Stimulated activated CD4-positive, alpha-beta T cell treated with anti-CD3 and anti-CD28 coated beads, Interleukin-4, amount 100 ng/mL, for 24 hours (primary cell): ENCODE results near the gene P4HA2.
A peak's percentile ranks its signal among the peaks of the same experiment; 100 is the strongest.

ENCODE experiments used
- DNase-seq: peaks from one replicate; pipeline ENCODE4 v3.0.0-alpha.2; 2020

Gene P4HA2

DNA sequence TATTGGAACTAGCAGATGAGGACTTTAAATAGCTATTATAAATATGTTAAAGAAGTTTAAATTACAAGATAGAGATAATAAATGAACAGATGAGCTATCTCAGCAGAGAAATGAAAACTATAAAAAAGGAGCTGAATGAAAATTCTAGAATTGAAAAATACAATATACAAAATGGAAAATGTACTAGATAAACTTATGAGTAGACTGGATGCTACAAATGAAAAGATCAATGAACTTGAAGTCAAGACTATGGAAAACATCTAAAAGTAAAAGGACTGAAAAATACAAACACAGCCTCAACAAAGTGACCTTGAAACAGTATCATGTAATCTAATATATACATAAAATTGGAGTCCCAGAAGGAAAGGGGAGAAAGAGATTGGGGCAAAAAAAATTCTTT lies 19.2 kb upstream of the P4HA2 start:
- no peak for DNase-seq

DNA sequence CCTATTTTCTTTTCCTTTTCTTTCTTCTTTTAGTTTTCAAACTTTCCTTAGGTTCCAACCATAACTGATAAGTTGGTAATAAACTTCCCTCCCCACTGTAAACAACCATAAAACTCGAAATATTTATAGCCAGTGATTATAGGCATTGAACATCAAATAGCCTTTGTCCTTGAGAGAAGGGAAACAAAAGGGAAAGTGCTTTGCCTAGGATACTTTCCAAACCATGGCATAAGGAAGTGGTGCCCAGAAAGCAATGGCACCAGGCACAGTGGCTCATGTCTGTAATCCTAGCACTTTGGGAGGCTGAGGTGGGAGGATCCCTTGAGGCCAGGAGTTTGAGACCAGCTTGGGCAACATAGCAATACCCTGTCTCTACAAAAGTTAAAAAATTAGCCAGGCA lies 17.9 kb upstream of the P4HA2 start:
- DNase-seq, result no peak

DNA sequence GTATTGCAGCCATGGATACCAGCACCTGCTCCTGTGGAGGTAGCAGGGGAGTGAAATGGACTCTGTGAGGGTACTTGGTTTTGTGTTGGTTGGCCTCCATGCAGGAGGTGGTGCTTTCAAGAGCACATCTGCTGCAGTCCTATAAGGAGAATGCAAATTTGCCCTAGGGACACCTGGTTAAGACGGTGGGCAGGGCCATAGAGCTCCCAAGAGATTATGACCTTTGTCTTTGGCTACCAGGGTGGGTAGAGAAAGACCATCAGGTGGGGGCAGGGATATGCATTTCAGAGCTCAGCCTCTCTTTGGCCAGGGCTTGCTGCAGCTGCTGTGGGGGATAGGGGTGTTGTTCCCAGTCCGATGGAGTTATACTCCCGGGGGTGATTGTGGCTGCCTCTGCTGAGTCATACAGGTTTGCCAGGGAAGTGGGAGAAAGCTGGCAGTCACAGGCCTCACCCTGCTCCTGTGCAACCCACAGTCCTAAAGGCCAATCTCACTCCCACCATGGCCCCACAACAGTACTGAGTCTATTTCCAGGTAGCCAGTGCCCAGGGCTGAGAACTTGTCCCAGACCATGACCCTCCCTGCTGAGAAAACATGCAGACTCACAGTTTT lies 15.8 kb upstream of the P4HA2 start:
- DNase-seq, result no peak

GRCh38 chr5:132239776-132240175 lies 12.1 kb upstream of the P4HA2 start:
- DNase-seq, result no peak

- no peak for DNase-seq
Observed at GRCh38 chr5:132238901-132239500, 11.3 kb upstream of the P4HA2 start.

DNA sequence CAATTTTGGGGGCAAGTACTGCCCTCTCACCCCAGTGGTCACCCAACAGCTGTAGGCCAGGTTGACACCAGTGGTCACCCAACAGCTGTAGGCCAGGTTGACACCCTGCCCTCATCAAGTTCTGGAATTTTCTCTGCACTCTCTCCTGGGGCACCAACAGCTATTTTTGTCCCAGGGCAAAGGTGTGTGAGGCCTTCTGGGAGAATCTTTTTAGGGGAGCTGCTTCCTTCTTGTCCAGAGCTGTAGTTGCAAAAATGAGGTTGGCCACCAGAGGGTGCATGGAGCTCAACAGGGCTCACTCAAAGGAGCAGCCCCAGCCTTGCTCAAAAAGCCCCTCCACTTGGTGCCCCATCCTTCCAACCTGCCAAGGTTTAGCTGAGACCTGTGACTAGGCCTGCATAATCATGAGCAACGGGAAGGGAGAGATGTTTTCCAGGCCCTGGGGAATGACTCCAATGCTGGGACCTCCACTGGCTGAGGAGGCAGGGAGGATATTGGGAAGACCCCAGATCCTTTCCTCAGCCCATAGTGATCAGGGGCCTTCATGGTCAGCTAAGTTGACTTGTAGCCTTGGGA lies 10.6 kb upstream of the P4HA2 start:
- DNase-seq, result peak; percentile 84

GRCh38 chr5:132237670-132238069 lies 10.0 kb upstream of the P4HA2 start:
- DNase-seq, result no peak

GRCh38 chr5:132237141-132237540 lies 9.5 kb upstream of the P4HA2 start:
- DNase-seq, result no peak

DNA sequence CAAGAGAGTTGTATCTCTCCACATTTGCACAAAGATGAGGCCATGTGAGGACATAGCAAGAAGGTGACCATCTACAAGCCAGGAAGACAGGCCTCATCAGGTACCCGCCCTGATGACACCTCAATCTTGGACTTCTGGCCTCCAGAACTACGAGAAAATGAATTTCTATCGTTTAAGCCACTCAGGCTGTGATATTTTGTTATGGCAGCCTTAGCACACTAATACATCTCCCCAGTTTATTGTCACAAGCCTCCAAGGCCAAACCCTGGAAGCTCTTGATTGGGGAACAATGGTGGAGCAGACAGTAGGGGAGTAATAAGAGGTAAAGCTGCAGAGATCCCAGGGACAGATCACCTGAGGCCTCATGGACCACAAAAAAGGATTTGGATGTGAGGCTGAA lies 7.7 kb upstream of the P4HA2 start:
- DNase-seq, result no peak

GRCh38 chr5:132234684-132235062 lies 7.0 kb upstream of the P4HA2 start:
- DNase-seq, result no peak

- no peak for DNase-seq
Observed at GRCh38 chr5:132233811-132234683, 6.4 kb upstream of the P4HA2 start.

- no peak for DNase-seq
Observed at GRCh38 chr5:132233081-132233480, 5.4 kb upstream of the P4HA2 start.

- no peak for DNase-seq
Observed at GRCh38 chr5:132232465-132232864, 4.8 kb upstream of the P4HA2 start.

DNA sequence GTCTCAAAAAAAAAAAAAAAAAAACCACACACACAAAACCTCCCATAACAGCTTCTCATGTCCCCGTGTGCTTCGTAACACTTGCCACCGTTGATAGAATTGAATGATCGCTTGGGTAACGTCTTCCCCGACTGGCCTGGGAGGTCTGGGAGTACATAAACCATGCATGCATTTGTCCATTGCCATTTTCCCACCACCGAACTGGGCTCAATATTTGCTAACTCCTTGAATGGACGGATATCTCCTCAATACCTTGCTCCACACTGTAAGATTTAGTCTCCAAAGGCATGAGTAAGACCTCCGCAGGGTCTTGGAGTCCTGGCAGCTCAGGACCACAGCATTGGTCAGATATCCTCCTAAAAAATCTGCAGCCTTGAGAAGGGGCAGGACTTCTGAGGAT lies 3.2 kb upstream of the P4HA2 start:
- no peak for DNase-seq

GRCh38 chr5:132229236-132229635 lies 1.6 kb upstream of the P4HA2 start:
- DNase-seq, result no peak

GRCh38 chr5:132228241-132229035 lies 785 bp upstream of the P4HA2 start:
- DNase-seq, result no peak

- no peak for DNase-seq
Observed at GRCh38 chr5:132227235-132227484, 493 bp downstream of the P4HA2 start.

- DNase-seq, result no peak
Observed at GRCh38 chr5:132226516-132227234, 978 bp downstream of the P4HA2 start.

GRCh38 chr5:132225165-132226032 lies 2.3 kb downstream of the P4HA2 start:
- peak; percentile 15 for DNase-seq

- no peak for DNase-seq
Observed at GRCh38 chr5:132224716-132225115, 2.9 kb downstream of the P4HA2 start.

GRCh38 chr5:132223861-132224260 lies 3.8 kb downstream of the P4HA2 start:
- no peak for DNase-seq

DNA sequence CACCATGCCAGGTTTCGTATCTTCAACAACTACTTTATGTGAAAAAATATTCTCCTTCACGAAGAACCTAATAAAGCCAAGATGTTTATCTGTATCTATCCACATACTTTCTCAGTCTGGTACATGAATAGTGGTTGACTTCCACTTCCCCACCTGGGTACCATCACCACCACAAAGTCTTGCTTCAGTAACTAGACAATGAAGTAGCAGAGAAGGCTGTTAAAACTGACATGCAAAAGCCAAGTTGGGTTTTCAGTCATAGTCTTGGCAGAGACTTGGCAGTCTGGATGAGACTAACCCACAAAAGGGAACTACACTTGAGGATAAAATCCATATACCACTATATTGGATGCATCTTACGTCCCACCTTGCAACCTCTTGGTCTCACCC lies 5.0 kb downstream of the P4HA2 start:
- DNase-seq, result no peak
